GM18951 (cell line): ENCODE data around the gene NAA20.
"Not testable (repeated sequence)": the region's sequence is repeated elsewhere in the genome, so short reads cannot be mapped to it uniquely, and the experiment has no call there.

Experiments used
- POLR2A ChIP-seq: IDR thresholded peaks from 4 replicates; pipeline ENCODE4 v1.6.1; 2011; ENCODE audit warnings: mild to moderate bottlenecking; ENCODE audit not compliant: insufficient read length, insufficient read depth; ENCODE audit errors: extremely low read depth
- in situ Hi-C: fragments of 300-500 bp; cut with MboI; formaldehyde crosslinking; loops from one replicate; pipeline ENCODE4 v1.12.0; 2022; ENCODE audit warnings: low sequenced_read_pairs, mixed read lengths, inconsistent platforms; ENCODE audit not compliant: unreplicated experiment

Gene NAA20

DNA sequence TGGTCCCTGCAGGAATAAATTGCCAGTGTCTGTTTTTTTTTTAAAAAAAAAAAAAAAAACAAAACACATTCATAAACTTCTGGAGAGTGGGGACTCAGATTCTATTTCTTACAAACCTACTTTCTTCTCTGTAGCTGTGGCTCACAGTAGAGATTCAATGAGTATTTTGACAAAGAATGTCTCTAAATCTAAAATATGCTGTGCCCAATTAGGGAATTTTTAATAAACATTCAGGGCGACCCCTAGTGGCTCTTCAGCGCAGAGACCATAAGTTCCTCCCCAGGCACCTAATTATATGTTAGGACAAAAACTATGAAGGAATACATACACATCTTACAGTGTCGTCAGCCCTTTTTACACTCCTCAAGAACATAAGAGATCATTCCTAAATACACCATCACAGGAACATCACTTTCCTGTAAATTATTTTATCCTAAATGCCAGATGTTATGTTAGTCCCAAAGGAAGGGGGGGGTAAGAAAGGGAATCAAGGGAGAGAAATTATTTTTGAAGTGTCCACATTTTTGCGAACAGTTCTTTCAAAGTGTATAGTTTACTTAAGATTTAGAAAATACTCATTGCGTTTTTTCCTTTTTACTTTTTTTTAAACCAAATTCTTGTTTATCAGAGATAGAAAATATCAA, 21.8 kb upstream of the NAA20 start:
- no peak for TF ChIP-seq POLR2A
- in situ Hi-C loops, result loop anchor here (25.0 kb wide), 1 partner anchor 208 kb away; no protein-coding TSS in a partner anchor

DNA sequence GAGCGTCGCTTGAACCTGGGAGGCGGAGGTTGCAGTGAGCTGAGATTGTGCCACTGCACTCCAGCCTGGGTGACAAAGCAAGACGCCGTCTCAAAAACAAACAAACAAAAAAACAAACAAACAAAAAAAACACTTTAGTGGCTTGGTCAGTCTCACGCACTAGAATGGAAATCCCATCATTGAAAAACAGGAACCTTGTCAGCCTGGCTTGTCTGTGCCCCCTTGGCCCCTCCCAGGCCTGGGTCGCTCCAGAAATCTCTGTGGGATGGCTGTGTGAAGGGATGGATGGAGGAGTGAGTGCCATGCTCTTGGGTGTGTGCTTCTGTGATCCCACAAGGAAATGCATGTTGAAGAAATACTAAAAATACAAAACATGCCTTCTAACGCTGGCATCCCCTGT, 20.9 kb upstream of the NAA20 start:
- TF ChIP-seq POLR2A, result no peak
- in situ Hi-C loops, result loop anchor here (25.0 kb wide), 1 partner anchor 209 kb away; no protein-coding TSS in a partner anchor

DNA sequence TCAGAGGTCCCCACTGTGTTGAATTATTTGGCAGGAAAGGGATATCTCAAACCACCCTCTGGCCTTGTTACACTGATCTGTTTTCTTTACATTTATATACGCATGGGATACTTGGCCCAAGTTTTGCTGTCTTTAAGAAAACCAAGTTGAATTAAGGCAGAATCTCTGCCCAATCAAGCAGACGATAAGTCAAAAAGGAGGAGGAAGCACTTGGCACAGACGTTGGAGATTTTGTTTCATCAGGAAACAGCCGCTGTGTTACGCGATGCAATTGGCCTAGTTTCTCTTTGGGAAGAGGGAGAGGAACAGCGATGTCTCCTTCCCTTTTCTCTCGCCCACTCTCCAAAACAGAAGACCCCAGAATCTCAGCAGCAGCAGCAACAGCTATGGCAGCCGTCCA, 20.2 kb upstream of the NAA20 start:
- TF ChIP-seq POLR2A, result no peak
- in situ Hi-C loops, result loop anchor here (25.0 kb wide), 1 partner anchor 210 kb away; no protein-coding TSS in a partner anchor

DNA sequence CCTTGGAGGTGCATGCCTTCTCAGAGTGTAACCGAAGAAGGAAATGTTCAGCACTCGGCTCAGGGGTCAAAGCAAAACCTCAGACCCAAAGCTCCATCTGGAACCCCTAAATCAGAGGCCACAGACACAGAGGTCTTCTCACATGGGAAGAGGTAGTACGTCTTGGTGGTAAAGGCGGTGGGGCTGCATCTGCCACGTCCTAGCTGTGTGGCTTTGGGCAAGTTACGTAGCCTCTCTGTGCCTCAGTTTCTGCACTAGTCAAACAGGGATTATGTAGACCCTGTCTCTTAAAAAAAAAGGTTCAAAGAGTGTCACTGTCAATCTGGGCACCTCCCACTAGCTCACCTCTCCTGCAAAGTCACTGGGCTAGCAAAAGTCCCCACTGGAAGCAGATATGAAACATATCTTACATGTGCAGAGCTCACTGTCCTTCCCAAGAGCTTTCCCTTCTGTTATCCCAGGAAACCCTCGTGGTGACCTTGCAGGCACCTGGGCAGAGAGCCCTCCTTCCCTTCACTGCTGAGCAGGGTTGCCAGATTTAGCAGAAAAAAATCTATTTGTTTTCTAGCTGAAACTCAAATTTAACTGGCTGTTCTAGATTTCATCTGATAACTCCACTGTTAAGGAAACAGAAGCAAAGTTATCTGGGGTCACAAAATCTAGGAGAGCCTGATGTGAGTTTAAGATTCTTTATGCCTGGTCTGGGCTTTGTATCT, 18.0 kb upstream of the NAA20 start:
- TF ChIP-seq POLR2A, result no peak
- in situ Hi-C loops, result loop anchor here (25.0 kb wide), 1 partner anchor 212 kb away; no protein-coding TSS in a partner anchor

DNA sequence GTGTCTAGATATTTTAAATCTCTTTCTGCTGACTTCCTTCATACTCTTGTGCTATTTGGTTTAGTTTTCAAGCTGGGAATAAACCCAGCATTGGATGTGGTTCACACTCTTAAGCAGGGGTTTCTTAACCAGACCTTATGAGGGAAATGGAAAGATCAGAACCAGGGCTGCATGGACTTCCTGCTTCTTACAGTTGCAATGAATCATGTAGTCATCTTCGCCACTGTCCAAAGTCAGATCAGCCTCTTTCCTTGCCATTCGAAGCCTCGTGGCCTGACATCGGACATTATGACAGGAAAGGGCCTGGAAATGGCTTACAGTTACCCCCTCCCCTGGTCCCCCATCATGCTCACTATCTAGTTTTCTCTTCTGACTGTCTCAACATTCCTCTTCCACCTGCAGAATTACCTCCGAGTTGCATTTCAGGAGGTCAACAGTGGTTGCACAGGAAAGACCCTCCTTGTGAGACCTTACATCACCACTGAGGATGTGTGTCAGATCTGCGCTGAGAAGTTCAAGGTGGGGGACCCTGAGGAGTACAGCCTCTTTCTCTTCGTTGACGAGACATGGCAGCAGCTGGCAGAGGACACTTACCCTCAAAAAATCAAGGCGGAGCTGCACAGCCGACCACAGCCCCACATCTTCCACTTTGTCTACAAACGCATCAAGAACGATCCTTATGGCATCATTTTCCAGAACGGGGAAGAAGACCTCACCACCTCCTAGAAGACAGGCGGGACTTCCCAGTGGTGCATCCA, 16.8 kb upstream of the NAA20 start:
- in situ Hi-C loops, result no loop called here
- no peak for TF ChIP-seq POLR2A

DNA sequence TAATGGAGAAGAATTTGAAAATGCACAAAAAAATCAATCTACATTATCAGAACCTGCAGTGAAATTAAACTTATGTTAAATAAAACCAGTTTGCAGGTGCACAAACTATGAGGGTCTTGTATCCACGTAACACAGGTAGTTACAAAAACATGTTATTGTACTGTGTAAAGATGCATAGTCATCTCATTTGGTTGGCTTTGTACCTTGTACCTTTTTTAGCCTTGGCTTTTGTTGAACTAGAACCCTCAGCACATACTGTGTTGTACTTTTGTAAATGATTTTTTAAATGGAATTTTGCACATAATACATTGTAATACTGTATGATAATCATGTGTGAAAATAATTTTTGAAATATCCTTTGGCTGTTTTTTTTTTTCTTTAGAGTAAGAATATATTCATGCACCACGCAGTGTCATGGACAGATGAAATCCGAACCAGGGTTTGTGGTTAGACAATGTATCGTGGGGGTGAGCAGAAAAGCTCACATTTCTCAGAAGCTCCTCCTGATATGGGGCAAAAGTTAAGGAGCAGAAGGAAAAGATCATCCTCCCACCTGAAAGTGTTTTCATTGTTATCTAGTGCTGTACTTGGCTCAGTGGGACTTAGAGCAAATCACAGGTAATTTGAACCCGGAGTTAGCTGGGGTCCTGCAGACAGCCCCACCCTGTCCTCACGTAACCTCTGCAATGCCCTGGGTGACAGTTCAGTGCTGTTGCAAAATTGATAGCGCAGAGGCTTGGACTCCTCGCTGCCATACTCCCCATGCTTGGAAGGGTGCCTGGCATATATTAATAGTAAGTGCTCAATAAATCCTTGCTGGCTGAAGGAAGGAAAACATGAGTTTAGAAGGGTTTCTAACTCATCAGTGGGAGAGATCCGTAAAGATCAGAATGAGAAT, 14.8 kb upstream of the NAA20 start:
- in situ Hi-C loops, result no loop called here
- TF ChIP-seq POLR2A, result no peak

DNA sequence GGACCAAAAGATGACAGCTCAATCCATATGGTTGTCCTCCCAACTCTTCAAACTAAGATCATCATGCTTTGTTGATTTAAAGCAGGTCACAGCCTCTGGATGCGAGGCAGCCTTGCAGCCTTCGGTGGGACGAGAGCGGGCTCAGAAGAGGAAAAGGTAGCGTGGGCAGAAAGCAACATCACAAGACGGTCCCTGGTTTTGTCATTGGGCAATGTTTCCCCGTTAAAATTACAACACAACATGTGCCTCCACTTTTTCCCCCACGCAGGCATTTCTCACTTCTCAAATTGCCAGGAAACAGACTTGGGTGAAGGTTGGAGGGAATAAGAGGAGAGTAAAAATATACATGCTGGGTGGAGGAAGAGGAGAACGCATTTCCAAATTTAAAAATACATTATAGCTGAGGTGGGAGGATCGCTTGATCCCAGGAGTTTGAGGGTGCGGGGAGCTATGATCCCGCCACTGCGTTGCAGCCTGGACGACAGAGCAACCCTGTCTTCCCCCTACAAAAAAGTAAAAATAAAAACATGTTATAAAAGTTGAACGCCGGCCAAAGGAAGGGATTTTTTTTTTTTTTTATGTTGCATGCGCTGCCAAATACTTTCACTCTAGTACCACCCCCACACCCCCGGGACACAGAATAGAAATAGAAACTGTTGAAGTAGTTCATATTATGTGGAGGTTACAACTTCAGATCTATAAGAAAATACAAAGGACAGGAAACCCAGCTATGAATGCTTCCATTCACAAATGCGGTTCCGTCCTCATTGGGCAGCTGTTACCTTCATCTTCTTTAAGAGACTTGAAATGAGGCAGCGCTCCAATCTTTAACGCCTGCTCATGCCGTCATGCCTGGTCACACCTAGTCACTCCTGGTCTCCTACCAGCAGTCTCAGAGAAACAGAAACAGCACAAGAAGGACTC, 13.9 kb upstream of the NAA20 start:
- no peak for TF ChIP-seq POLR2A
- in situ Hi-C loops, result no loop called here

DNA sequence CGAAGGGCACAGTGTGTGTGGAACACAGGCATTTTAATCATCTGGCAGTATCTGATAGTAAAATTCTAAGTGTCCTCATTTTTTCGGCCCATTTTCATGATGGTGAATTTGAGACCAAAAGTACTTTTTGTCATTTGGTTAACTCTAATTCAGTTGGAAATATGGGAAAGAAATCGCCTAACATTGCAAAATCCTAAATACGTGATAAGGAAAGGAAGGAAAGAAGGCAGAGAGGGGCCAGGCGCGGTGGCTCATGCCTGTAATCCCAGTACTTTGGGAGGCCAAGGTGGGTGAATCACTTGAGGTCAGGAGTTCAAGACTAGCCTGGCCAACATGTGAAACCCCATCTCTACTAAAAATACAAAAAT, 13.2 kb upstream of the NAA20 start:
- in situ Hi-C loops, result not testable (repeated sequence)

DNA sequence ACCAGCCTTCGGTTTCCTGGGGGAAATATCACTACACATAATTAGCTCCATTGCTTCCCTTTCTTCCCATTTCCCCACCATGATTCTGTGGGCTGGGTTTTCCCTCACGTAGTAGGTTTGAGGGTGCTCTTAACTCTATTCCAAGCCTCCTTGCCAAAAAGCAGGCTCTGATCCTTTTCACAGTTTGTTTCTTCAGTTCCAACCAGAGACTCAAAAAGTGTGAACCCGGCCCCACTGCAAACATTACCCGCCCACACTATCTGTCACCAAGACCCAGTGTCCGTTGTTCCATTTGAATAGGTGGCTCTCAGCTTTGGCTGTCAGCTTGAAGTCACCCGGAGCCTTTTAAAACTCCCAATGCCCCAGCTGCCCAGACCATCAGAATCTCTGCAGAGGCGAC, 11.8 kb upstream of the NAA20 start:
- TF ChIP-seq POLR2A, result no peak
- in situ Hi-C loops, result no loop called here

DNA sequence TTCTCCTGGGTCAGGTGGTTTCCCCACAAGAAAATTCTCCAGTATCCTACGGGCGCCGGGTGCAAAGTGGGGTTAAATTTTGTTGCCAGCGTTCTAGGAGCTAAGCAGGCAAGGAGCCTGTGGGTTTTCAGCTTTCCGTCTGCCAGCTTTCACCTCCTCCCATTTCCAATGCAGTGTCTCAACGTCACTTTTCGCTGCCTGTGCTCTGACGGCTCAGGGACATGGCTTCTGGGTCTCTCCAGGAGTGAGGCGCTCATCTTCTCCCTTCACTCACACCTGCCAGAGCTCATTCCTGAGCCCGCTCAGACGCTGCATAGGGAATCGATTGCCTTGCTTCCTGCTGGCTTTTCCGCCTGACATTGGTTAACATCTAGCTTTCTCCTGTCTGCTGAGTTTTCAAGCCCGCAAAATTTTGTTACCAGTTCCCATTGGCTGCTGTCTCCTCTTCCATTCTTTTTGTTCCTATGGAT, 7.3 kb upstream of the NAA20 start:
- in situ Hi-C loops, result no loop called here
- TF ChIP-seq POLR2A, result no peak

DNA sequence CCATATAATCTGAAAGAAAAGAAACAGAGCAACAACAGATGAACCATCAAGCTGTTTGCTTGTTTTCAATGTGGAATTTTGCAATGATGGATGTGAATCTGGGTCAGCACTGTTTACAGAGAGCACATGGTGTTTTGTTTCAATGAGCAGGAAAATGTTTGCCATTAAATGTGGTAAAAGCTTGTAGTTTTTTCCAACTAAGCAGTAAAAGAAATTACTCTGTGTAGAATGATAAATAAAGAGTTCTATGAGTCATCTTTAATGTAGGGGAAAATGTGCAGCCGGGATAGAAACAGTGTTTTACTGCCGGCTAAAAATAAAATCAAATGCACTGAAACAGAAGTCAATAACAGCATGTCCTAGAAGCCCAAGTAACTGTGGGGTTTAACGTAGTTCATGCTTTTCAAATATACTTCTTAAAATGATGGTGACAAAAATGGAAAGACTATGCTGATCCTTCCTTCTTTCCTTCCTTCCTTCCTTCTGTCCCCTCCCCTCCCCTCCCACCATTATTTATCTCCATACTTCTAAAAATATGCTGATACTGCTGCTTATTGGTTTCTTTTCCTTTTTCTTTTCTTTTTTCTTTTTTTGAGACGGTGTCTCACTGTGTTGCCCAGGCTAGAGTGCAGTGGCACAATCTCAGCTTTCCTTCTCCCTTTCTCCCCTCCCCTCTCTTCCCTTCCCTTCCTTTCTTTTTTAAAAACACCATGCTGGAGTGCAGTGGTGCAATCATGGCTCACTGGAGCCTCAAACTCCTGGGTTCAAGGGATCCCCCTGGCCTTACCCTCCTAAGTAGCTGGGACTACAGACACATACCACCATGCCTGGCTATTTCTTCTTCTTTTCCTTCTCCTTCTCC, 6.3 kb upstream of the NAA20 start:
- no peak for TF ChIP-seq POLR2A
- in situ Hi-C loops, result no loop called here
